Measurements from ENCODE around the gene XPC.

The XPC gene

GRCh38 chr3:14206548-14207177, 28.3 kb upstream of the XPC start:
- no peak for DNase-seq

GRCh38 chr3:14204515-14205284, 26.3 kb upstream of the XPC start:
- peak; percentile 64 to 73 for DNase-seq

- DNase-seq, result peak; percentile 88 to 89
These were observed 25.2 kb upstream of the XPC start for GRCh38 chr3:14203521-14204079.

- DNase-seq, result no peak
These were observed 24.6 kb upstream of the XPC start for GRCh38 chr3:14202874-14203520.

GRCh38 chr3:14201940-14202684, 23.7 kb upstream of the XPC start:
- no peak for DNase-seq

GRCh38 chr3:14200841-14201240, 22.4 kb upstream of the XPC start:
- DNase-seq, result no peak

GRCh38 chr3:14200276-14200675, 21.9 kb upstream of the XPC start:
- DNase-seq, result no peak

GRCh38 chr3:14199641-14200040, 21.2 kb upstream of the XPC start:
- DNase-seq, result no peak

- no peak for DNase-seq
These were observed 16.5 kb upstream of the XPC start for GRCh38 chr3:14194865-14195264.

- no peak for DNase-seq
These were observed 9.8 kb upstream of the XPC start for GRCh38 chr3:14188041-14188754.

GRCh38 chr3:14186854-14187458, 8.6 kb upstream of the XPC start:
- DNase-seq, result no peak

GRCh38 chr3:14183015-14183577, 4.7 kb upstream of the XPC start:
- no peak for DNase-seq

GRCh38 chr3:14181253-14181652, 2.9 kb upstream of the XPC start:
- no peak for DNase-seq

GRCh38 chr3:14179795-14180194, 1.4 kb upstream of the XPC start:
- DNase-seq, result no peak

- DNase-seq, result no peak
These were observed 689 bp upstream of the XPC start for GRCh38 chr3:14179114-14179465.

- peak in 1 of 2 experiments; percentile 35 for DNase-seq
These were observed 688 bp downstream of the XPC start for GRCh38 chr3:14177580-14178246.

GRCh38 chr3:14175383-14176037, 2.9 kb downstream of the XPC start:
- DNase-seq, result peak; percentile 90

GRCh38 chr3:14174483-14174882, 3.9 kb downstream of the XPC start:
- DNase-seq, result no peak

- no peak for DNase-seq
These were observed 5.9 kb downstream of the XPC start for GRCh38 chr3:14172496-14172895.

- DNase-seq, result no peak
These were observed 7.8 kb downstream of the XPC start for GRCh38 chr3:14170531-14171159.

Measured in AML-193 (cell line).